GM18519 (cell line): Measurements from ENCODE around the gene TYK2.
A peak's percentile ranks its signal among the peaks of the same experiment; 100 is the strongest.
"Not testable (repeated sequence)": the region's sequence is repeated elsewhere in the genome, so short reads cannot be mapped to it uniquely, and the experiment has no call there.

Experiments
- ATAC-seq: cut with Tn5 transposase; IDR thresholded peaks from one replicate; pipeline ENCODE4 v1.9.1; 2021; ENCODE audit warnings: mild to moderate bottlenecking, moderate library complexity; ENCODE audit not compliant: unreplicated experiment, low FRiP score

Gene TYK2

DNA sequence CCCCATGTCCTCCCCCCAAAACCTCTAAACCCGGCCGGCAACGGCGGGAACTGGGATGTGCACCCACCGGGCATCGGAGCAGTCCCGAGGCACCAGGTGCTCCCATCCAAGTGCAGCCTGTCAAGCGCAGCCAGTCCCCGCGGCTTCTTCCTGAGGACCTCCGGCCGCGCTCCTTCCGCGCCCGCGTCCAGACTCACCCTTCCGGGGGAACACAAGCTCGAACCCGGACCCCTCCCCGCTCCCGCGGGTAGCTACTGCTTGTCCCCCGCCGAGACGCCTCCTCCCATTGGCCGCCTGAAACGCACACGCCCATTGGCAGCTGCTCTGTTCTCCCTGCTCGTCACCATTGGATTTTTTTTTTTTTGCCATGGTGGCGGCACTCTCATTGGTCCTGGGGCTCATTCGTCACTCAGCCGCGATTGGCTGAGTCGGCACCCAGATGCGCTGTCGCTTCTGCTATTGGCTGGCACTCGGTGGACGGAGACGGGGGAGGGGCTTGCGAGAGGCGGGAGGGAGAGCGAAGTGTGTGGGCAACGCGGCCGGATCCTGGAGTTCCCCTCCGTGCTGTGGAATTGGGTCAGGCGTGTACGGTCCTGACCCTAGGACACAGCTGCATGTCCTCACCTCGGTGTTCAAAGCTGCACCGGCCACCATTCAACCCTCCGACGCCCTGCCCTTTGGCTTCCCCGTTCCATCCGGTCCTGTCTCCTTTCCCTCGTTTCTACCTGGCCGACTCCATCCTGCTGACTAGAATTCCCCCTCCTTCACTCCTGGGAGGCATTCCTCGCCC, at the start of gene TYK2:
Gene TYK2, minus strand, starts transcription at position 260 of the 790 bp plus-strand sequence. CDS start 2,166 bp downstream, outside the sequence.
- peak; percentile 73 for ATAC-seq

DNA sequence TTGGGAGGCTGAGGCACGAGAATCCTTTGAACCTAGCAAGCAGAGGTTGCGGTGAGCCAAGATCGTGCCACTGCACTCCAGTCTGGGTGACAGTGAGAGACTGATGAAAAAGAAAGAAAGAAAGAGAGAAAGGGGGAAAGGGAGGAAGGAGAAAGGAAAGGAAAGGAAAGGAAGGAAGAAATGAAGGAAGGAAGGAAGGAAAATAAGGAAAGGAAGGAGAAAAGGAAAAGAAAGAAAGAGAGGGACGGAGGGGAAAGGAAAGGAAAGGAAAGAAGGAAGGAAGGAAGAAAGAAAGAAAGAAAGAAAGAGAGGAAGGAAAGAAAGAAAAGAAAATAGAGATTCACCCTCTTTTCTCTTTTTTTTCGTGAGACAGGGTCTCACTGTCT, 48.6 kb upstream of the TYK2 start:
- no peak for ATAC-seq

DNA sequence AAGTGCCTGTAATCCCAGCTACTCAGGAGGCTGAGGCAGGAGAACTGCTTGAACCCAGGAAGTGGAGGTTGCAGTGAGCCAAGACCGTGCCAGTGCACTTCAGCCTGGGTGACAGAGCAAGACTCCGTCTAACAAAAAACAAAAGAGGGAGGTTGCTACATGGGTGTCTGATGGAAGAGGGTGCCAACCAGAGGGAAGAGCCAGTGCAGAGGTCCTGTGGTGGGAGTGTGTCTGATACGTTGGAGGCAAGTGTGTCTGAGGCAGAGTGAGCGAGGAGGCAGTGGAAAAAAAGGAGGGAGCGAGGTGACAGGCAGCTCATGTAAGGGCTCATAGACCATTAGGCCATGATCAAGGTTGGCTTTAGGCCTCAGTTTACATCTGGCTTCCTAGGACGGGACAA, 46.8 kb upstream of the TYK2 start:
- ATAC-seq: no peak

DNA sequence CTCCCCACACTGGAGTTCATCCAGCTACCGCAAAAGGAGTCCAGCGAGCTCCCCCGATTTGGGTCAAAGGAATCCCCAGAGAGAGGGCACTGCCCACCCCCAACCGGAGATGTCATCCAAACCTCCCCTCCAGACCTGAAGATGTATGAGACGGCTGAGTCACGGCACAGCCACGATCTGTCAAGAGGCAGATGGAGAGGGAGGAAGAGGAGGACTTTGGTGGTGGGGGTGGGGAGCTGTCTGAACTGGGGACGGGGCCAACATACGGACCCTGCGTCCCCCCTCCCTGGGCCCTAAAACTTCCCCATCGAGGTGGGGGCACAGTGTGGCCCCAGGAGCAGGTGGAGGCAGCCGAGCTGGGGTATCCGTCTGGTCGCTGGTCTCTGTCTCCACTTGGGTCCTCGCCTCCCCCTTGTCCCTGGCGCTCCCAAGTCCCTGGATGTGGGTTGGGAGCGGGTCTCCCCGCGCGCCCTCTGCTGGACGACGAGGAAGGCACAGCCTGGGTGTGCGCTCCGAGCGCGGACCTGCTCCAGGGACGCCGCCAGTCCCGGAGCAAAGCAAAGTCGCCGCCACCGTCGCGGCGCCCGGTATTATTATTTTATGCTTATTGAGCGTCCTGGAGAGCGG, 43.8 kb upstream of the TYK2 start:
- ATAC-seq: no peak

DNA sequence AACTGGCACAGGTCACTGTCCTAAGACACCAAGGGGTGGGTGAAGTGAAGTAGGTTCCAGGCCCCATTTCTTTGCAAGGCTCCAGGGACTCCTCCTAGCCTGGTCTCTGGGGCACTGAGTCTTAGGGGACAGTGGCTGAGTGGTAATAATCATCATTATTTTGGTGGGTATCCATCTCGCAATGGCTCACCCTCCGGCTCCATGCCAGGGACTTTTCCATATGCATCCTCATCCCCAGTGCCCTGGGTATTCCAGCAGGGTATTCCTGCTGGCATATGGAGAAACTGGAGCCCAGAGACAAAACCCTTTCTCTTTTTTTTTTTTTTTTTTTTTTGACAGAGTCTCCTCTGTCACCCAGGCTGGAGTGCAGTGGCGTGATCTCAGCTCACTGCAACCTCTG, 42.5 kb upstream of the TYK2 start:
- no peak for ATAC-seq

DNA sequence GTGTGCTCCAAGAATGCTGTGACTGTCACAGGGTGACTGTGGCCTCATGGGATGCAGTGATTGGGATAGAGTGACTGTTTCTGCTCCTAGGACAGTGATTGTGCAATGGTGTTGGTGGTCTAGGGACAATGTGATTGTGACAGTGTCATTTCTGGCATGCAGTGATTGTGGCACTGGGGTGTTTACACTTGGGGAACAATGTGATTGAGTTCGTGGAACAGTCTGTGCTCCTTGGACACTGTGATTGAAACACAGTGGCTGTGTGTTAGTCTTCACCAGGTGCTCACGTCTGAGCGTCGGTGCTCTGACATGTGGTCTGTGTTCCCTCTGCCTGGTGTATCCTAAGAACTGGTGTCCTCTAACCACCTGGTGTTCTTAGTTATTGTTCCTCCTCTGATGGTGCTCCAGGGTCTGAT, 41.7 kb upstream of the TYK2 start:
- ATAC-seq: no peak

DNA sequence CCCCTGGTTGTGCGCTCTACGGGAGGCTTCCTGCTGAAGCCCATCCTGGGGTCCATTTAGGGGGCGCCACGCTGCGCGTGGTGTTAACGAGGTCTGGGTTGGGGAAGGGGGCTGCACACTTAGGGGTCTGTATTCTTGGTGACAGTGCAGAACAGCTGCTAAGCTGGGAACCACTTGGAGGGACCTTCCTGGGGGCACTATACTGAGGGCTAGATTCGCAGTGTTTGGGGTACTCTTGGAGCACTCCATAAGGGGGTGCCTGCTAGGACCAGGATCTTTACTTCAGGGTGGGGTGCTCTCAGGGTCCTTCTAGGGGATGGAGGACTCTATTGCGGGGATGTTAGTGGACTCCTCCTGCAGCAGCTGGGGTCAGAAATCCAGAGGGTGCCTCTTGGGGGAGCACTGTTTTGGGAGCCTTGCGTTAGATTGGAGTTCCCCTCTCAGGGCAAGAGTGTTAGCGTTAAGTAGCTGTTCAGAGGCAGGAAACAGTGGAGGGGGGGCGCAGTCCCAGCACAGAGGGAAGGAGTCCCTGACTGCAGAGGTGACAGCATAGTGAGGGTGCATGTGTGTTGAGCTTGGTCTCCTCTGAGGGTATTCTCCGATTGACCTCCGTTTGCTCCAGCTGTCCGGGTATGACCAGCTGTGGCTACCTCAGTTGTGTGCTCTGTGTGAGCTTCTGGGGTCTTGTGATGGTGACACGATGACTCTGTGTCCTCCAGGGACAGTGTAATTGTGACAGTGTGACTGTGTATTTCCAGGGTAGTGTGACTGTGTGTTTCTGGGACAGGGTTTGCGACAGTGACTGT, 41.1 kb upstream of the TYK2 start:
- ATAC-seq: no peak

DNA sequence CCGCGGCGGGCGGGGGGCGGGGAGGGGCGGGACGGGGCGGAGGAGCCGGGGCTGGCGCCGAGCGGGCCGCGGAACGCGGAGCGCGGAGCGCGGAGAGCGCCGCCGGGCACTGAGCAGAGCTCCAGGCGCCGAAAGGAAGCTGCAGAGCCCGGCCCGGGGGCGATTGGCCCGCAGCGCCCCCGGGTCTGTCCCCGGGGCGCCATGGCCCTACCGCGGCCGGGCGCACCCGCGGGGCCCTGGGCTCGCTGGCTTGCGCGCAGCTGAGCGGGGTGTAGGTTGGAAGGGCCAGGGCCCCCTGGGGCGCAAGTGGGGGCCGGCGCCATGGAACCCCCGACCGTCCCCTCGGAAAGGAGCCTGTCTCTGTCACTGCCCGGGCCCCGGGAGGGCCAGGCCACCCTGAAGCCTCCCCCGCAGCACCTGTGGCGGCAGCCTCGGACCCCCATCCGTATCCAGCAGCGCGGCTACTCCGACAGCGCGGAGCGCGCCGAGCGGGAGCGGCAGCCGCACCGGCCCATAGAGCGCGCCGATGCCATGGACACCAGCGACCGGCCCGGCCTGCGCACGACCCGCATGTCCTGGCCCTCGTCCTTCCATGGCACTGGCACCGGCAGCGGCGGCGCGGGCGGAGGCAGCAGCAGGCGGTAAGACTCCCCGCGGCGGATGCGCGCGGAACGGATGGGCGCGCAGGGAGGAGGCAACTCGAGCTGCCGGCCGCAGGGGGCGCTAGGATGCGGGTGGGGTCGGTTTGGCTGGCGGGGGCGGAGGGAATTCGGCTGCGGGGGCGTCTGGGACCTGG, 40.3 kb upstream of the TYK2 start, which contains the start of gene PDE4A:
Gene PDE4A, plus strand, starts transcription at position 95 of the 796 bp plus-strand sequence. Its CDS starts 227 bp downstream, at position 322.
- ATAC-seq: no peak

DNA sequence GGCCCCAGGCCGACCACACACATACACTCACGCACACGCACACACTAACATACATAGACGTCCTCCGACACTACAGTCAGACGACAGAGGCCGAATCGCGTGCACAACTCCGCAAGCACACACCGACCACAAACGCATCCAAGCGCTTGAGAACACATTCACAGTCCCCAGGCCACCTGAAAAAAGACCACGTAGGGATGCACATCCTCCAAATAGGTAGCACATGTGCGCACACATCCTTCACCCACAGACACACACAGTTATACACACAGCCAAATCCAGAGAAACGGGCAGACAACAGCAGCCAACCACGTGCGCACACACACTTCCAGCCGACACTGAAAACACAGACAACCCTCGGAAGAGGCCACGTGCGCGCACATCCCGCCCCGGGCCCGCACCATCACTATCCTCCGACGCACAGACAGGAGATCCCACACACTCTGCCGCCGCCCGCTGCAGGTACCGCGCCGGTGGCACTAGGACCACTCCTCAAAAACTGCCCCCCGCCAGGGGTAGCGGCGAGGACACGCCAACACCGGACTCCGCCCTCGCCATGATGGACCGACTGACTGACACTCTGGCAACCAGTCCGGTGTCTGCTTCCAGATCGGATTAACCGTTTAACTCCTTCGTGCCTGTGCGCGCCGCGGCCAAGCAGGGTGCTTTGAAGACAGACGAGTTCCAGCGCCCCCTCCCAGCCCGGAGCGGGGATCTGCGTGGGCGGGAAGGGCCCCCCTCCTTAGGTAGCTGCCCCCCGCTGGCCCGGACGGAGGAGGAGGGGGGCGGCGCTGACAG, 39.5 kb upstream of the TYK2 start:
- no peak for ATAC-seq

DNA sequence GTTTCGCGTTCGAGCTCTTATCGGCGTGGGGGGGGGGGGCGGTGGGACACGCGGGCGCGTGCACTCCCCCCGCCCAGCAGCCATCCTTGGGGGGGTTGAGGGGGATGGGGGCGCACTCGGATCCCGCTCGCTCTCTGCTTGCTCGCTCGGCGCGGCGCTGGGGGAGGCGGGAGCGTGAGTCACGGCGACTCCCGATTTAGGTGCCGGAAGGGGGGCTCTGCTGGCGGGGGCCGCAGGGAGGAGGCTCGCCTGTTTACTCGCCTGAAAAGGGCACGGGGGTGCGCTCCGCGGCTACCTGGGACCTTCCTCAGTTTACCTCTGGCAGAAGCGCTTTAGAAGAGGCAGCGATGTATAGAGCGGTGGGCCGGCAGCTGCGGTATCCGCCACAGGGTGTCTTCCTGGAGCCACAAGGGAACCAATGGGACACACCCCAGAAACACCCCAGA, 38.9 kb upstream of the TYK2 start:
- no peak for ATAC-seq

DNA sequence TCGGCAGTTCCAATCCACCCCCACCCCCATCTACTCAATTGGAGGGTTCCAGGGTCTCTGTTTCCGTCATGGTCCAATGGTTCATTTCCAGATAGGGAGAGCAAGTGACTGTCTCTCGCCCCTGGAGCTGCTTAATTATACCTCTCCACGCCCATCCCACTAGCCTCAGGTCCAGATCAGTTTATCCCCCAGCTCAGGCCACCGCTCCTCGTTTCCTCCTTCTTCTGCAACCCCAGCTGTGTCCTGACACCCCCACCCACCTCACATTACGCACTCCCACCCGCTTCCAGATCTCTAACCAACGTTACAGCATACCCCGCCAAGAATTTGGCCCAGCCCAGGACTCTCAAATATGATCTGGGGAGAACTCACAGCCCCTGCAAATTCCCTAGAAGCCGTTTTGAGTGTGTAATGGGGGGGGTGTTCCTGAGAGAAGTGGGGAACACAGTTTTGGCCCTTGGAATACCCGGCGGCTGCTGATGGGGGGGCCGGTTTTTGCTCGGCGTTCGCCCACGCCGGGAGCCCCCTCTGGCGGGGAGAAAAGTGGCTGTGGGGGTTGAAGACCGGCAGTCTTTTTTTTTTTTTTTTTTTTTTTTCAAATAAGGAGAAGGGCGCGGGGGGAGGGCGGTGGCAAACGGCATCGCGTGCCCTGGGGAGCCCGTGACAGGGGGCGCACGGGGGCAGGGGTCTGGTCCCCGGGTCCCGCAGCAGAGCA, 38.3 kb upstream of the TYK2 start:
- no peak for ATAC-seq

DNA sequence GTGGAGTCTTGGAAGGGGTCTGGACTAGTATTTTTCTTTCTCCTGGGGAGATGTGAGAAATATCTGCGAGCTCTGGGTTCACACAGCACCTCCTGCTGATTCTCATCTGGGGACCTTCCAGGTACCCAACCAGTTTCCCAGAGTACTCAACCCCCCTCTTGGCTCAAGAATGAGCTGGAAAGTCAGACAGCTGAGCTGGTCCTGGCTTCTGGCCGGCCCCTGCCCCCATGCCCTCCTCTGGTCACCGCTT, 37.8 kb upstream of the TYK2 start:
- ATAC-seq: no peak

DNA sequence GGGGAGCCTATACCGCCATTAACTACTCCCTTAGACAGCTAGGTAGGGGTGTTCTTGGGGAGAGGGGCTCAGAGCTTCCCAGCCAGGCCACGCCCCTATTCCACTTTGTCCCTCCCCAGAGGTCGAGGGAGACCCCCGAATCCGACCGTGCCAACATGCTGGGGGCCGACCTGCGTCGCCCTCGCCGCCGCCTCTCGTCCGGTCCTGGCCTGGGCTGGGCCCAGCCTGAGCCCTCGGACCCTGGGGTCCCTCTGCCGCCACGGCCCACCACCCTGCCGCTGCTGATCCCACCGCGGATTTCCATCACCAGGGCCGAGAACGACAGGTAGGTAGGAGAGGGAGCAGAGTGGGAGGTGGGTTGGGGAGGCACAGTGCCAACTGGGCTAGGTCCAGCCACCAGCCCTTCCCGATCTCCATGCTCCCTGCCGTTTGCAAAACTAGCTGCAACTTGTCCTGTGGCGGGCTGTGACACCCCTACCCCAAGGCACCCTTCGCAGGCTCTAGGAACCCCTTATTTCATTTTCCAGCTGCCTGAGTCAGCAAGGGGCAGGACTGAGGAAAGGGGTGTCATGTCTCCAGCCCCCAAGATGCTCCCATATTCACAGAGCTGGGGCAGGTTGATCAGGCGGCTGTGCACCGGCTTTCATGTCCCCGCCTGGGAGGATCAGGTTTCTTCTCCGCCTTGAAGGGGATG, 37.3 kb upstream of the TYK2 start:
- ATAC-seq: no peak

DNA sequence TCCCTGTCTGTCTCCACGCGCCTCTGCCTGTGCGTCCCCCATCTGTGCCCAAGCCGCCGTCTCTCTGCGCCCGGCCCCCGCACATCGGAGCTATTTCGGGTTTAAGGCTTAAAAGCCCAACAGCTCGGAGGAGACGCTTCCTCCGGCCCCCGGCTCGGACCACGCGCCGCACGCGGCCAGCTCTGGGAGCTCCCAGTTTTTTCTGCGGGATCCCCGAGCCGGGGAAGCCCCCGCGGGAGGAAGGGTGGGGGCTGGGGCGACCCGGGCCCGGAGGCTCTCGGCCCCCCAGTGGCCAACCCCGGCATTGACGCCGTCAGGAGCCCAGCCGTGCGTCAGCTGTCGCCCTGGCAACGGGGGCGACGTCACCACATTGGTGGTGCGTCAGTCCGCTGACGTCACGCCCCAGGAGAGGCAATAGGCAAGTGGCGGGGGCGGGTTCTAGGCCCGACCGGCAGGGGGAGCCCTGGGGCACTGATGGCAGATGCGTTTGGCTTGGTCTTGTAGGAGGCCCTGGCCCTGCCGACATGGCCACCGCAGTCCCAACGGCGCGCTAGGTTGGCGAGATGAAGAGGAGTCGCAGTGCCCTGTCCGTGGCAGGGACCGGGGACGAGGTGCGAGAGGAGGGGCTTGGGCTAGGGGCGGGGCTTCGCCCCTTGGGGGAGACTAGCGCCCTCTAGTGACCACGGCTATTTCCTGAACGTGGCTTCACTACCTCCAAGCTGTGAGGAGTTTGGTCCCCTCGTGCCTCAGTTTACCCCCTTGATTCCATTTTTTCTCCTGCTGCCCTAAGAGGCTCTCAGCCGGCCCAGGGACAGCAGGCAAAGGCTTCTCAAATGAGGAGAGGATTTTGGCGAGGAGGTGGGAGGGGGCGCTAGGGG, 36.2 kb upstream of the TYK2 start:
- peak; percentile 46 for ATAC-seq

DNA sequence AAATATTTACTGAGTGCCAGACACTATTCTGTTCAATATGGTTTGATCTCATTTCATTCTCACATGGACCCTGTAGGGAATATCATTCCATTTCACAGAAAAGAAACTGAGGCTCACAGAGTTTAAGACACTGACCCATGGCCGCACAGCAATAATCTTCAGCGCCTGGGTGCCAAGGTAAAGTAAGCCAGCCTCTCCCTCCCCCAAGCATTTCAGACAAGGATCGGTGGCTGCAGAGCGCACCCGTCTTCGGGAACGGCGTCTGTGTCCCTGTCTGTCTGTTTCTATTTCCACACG, 35.7 kb upstream of the TYK2 start:
- no peak for ATAC-seq

DNA sequence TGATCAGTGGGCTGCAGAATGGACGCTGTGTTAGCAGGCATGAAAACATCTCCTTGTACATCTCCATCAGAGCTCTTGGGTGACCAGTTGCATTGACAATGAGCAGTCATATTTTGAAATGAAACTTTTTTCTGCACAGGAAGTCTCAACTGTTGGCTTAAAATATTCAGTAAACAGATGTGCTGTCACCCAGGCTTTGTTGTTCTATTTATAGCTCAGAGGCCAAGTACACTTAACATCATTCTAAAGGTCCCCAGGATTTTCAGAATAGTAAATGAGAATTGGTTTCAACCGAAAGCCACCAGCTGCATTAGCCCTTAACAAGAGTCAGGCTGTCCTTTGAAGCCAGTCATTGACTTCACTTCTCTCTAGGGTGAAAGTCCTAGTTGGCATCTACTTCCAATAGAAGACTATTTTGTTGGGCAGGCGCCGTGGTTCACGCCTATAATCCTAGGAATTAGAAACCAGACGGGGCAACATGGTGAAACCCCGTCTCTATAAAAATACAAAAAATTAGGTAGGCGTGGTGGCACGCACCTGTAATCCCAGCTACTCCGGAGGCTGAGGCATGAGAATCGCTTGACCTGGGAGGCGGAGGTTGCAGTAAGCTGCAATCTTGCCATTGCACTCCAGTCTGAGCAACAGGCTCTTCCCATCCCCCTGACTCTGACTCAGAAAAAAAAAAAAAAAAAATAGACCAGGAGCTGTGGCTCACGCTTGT, 32.0 kb upstream of the TYK2 start:
- peak; percentile 34 for ATAC-seq

DNA sequence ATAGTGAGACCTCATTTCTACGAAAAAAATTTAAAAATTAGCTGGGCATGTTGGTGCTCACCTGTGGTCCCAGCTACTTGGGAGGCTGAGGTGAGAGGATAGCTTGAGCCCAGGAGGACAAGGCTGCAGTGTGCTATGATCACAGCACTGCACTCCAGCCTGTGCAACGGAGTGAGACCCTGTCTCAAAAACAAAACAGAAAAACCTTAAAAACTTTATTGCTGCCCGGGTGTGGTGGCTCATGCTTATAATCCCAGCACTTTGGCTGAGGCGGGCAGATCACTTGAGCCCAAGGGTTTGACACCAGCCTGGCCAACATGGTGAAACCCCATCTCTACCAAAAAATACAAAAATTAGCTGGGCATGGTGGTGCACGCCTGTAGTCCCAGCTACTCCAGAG, 30.9 kb upstream of the TYK2 start:
- ATAC-seq: not testable (repeated sequence)
